Measurements from ENCODE around the gene RASGRF1.
"Not testable (repeated sequence)": the region's sequence is repeated elsewhere in the genome, so short reads cannot be mapped to it uniquely, and the experiment has no call there.

The RASGRF1 gene

DNA sequence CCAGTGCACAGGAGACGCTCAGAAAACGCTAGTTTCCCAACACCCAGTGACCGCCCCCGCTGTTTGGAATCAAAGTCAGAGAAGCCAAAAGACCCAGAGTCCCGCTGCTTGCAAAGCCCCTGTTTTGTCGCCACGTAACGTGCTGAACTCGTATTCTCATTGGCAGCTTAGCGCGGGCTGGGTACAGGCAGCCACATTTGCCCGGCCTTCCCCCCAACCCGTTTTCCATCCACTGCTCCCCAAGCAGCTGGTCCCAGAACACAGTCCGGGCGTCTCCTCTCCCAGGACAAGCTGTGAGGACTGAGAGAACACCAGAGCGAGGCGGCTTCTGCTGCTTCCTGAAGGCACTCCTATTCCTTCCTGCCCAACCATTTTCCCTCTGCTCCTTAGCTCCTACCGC is 54.8 kb downstream of the RASGRF1 start:
- DNase-seq: no peak

- no peak for DNase-seq
Measured at GRCh38 chr15:79035111-79035601, 55.4 kb downstream of the RASGRF1 start.

DNA sequence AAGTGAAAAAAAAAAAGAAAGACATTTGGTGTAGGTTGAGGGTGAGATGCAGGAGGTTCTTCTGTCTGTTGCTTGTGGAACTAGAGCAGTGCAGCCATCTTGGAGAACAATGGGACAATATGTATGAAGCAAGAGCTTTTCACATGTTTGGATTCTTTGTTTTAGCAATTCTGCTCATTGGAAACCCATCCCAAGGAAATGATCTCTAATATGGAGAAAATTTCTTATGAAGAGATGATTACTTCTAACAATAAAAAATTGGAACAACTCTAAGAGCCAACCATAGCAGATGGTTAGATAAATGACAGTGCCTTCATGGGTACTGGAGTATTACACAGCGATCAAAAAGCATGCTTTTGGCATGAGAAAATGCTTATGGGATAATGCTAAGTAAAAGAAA is 56.3 kb downstream of the RASGRF1 start:
- DNase-seq: no peak

DNA sequence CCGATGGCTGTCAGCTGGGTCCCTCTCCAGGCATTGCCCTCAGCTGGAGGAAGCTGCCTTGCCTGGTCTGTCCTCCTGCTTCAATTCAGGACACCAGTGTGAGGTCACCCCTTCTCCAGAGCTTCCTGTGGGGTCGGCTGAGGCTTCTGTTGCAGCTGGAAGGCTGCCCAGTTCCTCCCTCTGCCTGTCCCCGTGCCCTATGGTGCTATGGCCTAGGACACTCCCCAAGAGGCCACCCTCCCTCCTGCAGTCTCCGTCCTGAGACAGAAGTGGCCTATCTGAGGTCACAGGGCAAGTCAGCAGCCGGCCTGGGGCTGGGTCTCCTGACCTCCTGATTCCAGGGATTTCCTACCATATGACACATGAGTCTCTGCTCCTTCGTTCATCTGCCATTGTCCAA is 57.9 kb downstream of the RASGRF1 start:
- DNase-seq: no peak

- no peak for DNase-seq
Measured at GRCh38 chr15:79031821-79032220, 58.8 kb downstream of the RASGRF1 start.

GRCh38 chr15:79031201-79031600 is 59.4 kb downstream of the RASGRF1 start:
- no peak for DNase-seq

DNA sequence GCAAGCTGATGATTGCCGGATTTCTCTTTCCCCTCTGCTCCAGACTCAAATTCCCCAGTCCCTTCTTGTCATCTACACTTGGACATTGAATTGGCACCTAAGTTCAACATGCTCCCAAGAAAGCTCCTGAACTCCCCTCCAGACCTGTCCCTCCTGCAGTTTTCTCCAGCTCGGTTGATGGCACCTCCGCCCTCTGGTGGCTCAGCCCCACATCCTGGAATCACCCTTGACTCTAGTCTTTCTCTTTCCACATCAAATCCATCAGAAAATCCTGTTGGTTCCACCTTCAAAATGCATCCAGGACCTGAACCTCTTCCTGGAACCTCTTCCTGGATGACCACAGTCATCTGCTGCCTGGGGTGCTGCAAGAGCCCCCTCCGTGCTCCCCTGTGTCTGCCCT is 60.1 kb downstream of the RASGRF1 start:
- DNase-seq: no peak

GRCh38 chr15:79028411-79028964 is 62.1 kb downstream of the RASGRF1 start:
- DNase-seq: peak; percentile 33 to 81 (median 57)

DNA sequence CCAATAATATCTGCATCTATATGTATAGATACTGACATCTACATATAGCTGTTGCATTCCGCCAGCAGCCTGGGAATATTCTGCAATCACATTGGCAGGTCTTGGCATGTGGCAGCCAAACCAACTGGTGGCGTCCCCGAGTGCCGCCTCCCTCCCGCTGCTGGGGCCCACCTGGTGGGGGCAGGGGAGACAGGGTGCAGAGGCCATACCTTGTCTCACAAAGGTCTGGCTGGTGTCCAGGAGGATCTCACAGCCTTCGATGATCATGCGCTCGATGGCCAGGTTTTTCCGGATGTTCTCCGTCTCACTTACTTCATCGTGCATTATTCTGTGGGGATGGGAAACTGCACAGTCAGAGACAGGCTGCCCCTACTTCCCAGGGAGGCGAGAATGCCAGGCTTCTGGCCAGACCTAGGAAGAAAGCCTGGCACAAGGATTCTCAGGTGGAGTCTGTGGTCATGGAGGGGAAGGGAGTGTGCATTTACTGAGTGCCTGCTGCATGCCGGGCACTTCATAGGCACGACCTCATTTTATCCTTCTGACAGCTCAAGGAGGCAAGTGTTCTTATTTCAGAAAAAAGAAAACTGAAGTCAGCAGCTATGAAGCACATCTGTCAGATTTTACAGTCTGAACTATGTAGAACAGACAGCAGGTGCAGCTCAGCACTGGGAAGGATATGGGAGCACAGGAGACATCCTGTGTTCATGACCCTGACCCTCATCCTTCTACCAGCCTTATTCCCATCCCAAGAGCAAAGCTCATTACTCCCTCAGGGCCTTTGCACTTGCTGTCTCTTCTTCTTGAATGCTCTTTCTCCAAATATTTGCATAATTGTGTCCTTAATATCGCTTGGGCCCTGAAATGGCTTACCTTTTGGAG is 62.8 kb downstream of the RASGRF1 start:
- no peak for DNase-seq

DNA sequence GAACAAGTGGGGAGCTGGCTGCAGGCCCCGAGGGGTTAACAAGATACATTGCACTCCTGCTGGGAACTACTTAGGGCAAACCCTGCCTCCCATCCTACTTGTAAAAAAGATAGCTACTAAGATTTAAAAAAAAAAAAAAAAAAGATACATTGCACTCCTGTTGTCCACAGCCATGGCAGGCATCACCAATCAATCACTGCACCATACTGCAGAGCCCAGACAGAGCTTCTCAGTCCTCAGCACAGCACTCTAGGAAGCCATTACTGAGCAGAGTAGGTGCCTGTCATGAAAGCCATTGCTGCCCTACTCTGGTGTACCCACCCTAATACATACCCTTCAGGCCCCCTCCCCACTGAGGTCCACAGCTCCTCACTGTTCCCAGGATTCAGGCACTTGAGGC is 64.8 kb downstream of the RASGRF1 start:
- DNase-seq: no peak

DNA sequence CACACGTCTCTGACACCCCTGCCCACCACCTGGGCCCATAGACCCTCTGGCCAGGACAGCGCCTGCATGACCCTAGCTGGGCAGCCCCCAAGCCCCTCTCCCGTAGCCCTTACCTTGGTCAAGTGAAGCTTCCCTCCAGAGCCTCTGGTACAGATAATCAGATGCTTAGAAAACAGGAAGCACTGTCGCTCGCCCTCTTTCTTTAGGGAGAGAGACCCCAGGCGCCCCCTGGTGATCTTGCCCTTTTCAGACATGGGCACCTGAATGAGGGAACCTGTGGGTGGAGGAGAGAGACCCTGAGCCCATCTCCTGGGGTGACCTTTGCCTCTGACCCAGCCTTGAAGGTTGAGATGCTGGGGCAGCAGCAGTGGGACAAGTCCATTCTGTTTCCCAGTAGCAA is 65.4 kb downstream of the RASGRF1 start:
- peak in 1 of 3 experiments; percentile 27 for DNase-seq

DNA sequence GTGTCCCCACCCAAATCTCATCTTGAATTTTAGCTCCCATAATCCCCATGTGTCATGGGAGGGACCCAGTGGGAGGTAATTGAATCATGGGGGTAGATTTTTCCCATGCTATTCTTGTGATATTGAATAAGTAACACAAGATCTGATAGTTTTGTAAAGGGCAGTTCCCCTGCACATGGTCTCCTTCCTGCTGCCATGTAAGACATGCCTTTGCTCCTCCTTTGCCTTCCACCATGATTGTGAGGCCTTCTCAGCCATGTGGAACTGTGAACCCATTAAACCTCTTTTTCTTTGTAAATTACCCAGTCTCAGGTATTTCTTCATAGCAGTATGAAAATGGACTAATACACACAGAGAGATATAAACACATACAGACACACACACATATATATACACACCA is 66.1 kb downstream of the RASGRF1 start:
- not testable (repeated sequence) for DNase-seq

DNA sequence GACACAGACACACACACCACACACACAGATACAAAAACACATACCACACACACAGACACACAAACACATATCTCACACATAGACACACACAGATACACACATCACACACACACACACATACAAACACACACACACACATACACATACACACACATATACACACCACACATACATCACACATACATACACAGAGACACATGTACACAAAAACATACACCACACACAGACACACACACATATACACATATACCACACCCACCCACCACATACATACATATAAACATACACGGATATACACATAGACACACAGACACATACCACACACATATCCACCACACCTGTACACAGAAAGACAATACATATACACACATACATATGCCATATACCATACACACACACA is 66.7 kb downstream of the RASGRF1 start:
- DNase-seq: no peak

- DNase-seq: no peak
Measured at GRCh38 chr15:79023546-79023890, 67.1 kb downstream of the RASGRF1 start.

- no peak for DNase-seq
Measured at GRCh38 chr15:79018960-79019359, 71.6 kb downstream of the RASGRF1 start.

GRCh38 chr15:79017953-79018352 is 72.6 kb downstream of the RASGRF1 start:
- DNase-seq: no peak

- DNase-seq: no peak
Measured at GRCh38 chr15:79016527-79017170, 73.9 kb downstream of the RASGRF1 start.

- no peak for DNase-seq
Measured at GRCh38 chr15:79015416-79015815, 75.2 kb downstream of the RASGRF1 start.

DNA sequence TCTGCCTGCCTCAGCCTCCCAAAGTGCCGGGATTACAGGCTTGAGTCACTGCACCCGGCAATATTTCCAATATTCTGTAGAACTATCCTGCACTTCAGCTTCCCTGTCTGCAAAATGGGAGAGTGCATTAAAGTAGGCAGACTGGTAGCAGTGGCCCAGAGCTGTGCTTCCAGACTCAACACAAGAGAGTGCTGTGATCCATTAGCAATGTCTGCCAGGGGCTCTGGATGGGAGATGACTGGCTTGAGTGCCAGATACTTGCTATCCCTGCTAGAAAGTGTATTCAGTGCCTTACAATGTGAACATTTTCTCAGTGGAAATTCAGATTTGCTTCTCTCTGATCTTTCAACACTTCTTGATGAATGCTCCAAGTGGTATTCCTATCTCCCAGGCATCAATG is 80.3 kb downstream of the RASGRF1 start:
- DNase-seq: no peak

- DNase-seq: no peak
Measured at GRCh38 chr15:79009379-79009778, 81.2 kb downstream of the RASGRF1 start.

DNA sequence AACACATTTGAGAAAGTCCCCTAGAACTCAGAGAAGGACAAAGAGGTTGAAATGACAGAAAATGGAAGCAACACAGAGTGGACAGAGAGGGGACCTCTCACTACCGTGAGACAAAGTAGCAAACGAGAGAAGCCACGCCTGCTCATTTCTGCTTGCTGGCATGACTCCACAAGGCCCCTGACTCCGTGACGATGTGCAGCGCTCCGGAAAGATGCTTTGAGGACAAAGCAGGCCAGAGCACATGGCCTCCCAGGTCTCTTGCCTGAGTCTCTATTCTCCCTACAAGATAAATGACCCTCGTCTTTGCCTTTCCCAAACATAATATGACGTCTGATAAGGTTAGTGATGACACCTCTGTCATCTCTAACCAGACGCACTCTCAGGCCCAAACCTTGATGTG is 81.9 kb downstream of the RASGRF1 start:
- peak in 2 of 3 experiments; percentile 8 to 37 for DNase-seq

- peak in 1 of 3 experiments; percentile 56 for DNase-seq
Measured at GRCh38 chr15:79007066-79007465, 83.5 kb downstream of the RASGRF1 start.

GRCh38 chr15:79006071-79006470 is 84.5 kb downstream of the RASGRF1 start:
- no peak for DNase-seq

DNA sequence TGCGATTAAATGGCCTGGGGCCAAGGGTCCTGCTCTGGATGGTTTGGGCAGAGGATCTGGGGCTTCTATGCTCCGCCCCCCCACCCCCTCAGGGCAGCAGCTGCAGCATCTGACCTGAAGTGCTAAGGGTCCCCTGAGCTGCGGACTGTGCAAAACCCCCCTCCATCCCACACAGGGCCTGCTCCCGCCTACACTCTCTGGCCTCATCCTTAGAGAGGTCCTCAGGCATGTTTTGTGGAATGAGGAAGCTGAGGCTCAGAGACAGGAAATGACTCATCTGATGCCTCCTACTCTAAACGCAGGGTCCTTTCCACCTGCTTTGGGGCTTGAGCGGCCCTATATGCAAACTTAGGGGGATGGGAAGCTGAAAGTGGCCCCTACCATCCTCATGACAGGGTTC is 86.2 kb downstream of the RASGRF1 start:
- DNase-seq: no peak
